Measurements from ENCODE around the gene CTNNBIP1.
A peak's percentile ranks its signal among the peaks of the same experiment; 100 is the strongest.

CTNNBIP1 gene

DNA sequence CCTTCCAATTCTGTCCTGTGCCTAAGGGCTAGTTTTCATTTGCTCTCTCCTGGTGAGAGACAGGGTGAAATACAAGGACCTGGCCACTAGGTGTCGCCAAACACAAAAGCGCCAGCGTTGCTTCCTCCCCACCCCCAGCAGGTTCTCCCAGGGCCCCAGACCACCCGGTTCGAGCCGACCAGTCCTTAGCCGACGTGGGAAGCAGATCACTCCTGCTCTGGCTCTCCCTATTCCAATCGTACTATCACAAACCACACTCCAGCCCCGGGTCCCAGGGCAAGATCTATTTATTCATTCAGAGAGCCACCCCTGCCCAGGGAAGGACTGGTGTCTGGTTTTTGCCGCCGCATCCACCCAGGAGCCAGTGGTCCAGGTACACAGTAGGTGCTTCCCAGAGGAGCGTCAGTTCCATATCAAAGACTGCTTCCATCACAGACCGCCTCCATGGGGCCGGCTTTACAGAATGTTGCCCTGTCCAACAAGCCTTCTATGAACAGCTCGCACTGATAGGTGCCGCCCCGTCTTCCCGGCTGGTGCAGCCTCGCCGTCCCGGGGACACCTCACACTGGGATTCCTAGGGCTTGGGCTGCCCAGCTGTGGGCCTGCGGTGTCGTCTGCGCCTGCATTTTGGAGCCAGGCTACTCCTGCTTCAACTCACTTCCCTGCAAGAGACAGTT, 35.0 kb downstream of the CTNNBIP1 start:
- peak; percentile 74 to 77 for DNase-seq

DNA sequence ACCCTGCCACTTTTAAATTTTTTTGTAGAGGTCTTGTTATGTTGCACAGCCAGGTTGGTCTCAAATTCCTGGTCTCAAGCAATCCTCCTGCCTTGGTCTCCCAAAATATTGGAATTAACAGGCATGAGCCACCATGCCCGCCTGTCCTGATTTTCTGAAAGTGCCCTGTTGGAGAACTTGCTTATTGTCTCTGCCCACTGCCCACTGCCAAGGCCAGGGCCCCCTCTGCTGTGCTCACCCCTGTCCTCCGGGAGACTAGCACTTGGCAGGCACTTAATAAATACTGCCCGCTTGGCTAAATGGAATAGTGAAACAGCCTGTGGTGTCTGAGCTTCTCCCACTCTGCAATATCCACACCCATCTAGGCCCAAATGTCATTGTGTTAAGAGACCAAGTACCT, 35.7 kb downstream of the CTNNBIP1 start:
- no peak for DNase-seq

DNA sequence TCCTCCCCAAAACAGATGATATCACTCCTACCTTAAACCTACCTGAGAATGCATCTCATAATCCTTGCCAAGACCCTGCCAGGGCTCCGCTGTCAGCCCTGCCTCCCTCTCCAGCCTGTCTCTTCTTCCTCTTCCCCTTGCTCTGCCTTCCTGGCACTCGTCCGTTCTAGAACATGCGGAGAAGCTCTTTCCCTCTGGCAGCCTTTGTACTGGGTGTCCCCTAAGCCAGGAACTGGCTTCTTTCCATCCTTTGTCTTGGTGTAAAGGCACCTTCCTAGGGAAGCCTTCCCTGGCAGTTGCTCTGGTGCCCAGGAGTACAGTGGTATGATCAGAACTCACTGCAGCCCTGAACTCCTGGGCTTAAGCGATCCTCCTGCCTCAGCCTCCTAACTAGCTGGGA, 36.1 kb downstream of the CTNNBIP1 start:
- no peak for DNase-seq

DNA sequence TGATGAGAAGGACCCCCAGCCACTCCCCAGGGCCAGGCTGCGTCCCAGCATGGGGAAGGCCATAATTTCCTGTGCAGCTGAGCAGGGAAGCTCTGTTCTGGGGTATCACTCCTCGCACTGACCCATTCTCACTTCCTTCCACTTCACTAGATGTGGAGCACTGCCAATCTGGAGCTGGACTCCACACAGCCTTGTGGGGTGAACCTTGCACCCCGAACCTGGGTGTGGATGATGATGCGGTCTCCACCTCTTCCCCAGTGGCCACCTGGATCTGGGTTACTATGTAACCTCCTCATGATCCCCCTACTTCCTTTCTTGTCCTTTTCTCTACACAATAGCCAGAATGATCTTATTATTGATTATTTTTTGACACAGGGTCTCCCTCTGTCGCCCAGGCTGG, 36.7 kb downstream of the CTNNBIP1 start:
- no peak for DNase-seq

DNA sequence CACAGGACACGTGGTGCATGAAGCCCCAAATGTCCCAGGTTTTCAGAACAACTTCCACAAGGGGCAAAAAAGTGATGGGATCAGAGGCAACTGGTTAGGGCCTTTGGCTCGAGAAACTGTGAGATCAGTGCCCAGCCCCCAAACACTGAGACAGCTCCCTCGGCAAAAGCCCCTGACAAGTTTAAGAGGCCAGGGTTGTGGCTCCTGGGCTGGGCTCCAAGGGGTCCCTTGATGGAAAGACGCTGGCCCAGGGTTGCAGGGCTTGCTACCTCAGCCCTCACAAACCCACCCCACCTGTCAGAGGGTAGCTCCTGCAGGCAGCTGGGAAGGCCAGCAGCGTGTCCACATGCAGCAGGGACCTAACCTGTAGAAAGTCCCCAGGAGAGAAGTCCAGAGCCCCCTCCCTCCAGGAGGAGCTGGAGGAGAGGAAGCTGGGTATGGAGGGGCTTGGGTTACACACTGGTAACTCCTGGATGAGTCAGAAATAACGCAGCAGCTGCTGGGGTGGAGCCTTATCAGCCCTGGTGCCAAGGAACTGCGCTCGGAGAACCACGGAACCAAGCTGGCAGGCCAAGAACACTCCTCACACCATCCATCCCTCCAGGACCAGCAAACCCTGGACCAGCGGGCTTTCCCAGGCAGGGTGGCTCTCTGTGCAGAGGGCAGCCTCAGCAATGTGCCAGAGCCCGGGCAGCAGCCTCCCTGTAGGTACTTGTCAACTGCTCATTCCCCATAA, 37.5 kb downstream of the CTNNBIP1 start:
- DNase-seq: no peak

DNA sequence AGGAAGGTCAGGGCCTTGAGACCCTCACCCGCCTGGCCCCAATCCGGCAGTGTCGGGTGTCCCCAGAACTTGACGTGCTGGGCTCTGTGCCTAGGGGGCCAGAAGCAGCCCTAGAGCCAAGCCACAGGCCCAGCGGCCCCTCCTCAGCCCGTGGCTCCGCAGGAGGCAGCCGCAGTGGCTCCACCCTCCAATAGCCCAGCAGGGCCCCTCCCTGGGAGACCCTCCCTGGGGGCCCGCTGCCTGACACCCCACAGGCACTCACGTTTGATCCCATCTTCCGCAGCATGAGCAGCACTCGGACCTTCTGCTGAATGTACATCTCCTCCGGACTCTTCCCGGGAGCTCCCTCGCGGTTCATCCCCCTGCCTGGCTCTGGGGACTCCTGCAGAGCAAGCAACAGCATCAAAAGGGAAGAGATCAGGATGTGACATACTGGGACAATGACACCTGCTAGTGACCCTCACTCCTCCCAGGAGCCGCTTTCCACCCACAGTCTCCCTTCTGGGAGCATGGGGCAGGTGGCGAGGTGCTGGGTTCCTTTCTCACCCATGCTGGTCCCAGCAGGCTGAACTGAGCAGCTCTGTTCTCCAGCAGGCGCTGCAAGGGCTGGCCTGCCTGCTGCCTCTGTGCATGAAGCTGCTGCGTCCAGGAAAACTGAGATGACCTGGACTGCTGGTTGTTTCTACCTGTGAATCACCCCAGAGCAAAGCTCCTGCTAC, 38.2 kb downstream of the CTNNBIP1 start:
- no peak for DNase-seq

DNA sequence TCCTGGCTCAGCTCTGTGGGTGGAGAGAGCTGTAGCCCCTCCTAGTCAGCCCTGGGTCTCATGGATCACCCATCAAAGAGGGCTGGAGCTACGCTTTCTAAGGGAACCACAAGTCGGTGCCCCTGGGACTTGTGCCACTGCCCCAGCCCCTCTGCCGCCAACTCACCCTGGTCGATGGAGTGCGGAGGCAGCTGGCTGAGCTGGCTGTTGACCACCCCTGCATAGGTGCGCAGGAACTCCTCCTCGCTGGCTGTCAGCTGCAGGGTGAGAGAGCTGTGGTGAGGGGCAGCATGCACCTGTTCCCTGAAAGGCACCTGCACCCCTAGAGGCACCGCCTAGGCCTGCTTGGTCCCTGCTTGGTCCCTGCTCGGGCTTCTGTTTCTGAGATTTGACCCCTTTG, 39.0 kb downstream of the CTNNBIP1 start:
- no peak for DNase-seq

DNA sequence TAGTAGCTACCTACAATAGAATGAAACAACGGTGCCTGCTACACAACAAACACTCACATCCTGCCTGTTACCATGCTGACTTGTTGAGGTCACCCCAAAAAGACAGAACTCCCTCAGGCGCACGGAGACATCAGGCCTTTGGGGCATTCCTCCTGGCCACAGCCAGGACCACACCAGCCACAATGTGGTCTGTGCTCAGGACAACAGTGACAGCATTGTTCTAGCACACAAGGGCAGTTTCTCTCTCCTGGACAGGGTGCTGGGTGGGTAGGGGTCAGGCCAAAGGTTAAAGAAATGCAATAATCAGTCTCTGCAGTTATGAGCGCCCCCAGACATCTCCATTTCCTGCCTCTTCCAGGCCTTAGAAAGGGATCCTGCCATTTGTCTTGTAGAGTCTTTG, 39.5 kb downstream of the CTNNBIP1 start:
- no peak for DNase-seq

DNA sequence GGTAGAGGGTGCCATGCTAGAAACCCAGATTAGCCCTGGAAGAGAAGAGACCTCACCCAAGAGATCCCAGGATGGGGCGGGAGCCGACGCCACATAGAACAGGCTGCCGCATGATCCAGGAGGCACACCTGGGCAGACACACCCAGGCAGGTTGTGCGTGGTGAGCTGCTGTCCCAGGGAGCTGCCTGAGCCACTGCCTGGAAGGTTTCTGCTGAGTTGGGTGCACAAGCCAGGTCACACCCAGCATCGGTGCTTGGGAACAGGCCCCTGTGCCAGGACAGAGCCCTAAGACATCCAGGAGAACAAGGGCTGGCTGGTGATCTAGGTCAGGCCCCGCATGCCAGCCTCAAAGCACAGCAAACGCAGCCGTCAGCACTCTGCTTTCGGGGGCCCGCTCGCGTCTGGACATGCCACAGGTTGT, 40.2 kb downstream of the CTNNBIP1 start:
- DNase-seq: no peak

DNA sequence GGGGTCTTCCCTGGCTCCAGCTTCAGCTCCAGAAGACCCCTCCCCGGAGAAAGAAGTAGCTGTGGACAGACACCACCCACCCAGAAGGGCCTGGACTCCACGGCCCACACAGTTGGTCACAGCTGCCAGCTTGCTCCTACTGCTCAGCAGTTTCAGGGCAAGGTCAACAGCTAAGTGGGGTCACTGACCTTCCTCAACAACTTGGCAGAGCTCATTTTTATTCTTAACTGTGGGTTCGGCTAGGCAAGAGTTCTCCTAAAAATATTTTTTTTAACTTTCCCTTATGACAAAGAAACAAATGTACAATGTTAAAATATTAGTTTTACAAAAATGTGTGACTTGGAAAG, 41.9 kb downstream of the CTNNBIP1 start:
- DNase-seq: no peak

DNA sequence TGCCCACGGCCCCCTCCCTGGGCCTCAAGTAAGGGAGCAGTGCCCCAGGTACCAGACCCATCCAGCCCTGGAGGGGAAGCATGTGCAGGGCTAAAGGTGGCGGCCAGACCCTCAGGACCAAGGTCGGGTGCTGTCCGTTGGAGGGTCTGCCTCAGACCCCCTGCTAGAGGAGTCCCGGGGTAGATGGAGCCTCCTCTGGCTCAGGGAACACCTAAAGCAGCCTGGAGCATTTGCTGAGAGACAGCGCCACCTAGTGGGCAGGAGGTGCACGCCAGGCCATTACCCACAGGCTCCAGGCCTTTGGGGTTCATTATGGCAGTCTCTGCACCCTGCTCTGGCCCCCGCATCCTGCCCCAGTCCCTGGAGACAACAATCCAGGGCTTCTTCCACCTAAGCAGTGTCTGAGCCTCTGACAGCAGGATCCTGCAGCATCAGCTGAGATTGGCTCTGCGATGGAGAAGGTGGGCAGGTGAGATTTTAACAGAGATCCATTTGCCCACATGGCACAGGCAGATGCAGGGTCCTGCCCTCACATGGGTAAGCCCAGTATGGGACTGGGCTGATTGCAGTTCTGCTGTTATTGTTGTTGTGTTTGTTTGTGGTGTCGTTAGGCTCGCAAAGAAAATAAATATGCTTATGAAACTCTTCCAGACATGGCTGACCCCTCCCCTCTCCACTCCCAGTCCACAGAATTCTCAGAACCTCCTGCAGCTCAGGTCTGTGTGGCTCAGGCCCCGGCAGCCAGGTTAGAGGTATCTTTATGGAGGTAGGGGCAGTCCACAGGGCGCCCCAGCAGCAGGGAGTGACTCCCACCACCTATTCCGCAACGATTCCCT, 42.4 kb downstream of the CTNNBIP1 start:
- peak; percentile 90 to 92 for DNase-seq

DNA sequence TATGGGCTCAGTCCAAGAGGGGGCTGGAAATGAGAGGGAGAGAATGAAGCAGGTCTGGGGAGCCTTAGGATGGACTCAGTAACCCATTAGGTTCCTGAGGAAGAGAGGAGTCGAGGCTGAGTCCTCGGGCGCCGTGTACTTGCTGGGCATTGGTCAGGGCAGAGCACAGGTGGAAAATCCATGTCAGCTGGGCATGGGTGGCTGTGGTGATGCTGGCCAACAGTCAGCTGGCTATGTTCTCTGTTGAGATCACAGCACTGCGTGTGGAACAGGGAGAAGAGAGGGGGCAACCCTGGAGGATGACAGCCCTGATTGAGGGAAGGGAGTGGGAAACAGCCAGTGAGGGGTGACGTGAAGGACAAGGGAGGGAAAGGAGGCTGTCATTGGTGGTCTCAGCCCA, 43.2 kb downstream of the CTNNBIP1 start:
- DNase-seq: no peak

DNA sequence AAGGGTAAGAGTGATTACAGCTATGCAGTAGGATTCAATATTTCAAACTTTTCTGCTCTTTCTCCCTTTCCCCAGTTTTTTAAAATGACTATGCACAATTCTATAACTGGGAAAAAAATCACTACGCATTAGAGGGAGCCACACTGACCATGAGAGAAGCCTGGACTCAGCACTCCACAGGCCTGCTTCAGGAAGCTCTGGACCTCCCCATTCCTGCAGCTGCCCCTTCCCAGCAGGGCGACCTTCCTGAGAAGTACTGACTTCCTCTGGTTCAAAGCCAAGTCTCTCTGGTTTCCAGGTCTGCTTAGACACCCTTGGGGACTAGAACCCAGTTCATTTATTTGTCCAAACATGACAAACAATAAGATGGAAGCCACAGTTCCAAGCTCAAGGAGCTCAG, 44.3 kb downstream of the CTNNBIP1 start:
- no peak for DNase-seq

DNA sequence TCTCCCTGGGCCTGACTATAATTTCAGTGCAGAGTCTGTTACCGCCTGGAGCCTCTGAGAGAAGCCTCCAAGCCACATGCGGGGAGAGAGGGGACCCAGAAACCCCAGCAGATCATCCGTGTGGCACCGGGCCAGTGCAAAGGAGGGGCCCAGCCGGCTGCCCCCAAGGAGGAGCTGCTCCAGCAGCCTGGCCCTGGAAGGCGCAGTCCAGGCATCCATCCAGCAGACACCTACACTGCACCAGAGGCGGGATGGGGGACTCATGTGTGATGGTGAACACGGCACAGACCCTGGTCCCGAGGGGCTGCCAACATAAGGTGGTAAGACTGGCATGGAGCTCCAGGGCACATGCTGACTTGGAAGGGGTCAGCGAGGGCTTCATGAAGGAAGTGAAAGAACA, 46.7 kb downstream of the CTNNBIP1 start:
- no peak for DNase-seq

DNA sequence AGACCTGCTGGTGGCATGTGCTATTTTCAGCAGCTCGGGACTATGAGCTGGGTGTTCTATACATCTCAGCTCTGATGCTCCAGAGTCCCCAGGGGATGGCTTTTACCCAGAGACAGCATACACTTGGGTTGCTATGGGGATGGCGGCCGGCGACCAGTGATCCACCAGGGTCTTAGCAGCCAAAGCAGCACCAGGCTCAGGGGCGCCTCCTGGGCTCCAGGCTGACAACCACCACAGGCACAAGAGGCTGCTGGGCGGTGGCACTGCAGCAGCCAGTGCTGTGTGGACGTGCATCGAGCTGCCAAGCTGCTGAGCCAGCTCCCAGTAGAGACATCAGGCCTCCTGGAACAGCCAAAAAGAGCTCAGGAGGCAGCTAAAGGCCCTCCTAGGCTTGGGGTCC, 48.7 kb downstream of the CTNNBIP1 start:
- no peak for DNase-seq

DNA sequence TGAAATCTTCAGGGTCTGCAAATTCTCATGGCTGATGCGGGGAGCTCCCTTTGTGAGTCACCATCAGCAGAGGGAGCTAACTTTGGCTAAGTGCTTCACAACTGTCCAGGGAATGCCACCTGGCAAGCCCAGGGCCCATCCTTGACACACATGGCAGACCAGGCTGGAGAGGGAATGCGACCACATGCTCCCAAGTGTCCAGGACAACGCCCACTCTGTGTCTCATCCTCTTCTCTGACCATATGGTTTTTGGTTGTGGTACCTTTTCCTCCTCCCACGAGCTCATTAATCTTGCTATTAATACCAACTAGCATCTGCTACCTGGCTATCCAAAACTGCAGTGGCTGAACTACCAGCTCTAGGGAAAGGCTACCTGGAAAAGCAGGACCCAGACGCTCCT, 49.2 kb downstream of the CTNNBIP1 start:
- no peak for DNase-seq

DNA sequence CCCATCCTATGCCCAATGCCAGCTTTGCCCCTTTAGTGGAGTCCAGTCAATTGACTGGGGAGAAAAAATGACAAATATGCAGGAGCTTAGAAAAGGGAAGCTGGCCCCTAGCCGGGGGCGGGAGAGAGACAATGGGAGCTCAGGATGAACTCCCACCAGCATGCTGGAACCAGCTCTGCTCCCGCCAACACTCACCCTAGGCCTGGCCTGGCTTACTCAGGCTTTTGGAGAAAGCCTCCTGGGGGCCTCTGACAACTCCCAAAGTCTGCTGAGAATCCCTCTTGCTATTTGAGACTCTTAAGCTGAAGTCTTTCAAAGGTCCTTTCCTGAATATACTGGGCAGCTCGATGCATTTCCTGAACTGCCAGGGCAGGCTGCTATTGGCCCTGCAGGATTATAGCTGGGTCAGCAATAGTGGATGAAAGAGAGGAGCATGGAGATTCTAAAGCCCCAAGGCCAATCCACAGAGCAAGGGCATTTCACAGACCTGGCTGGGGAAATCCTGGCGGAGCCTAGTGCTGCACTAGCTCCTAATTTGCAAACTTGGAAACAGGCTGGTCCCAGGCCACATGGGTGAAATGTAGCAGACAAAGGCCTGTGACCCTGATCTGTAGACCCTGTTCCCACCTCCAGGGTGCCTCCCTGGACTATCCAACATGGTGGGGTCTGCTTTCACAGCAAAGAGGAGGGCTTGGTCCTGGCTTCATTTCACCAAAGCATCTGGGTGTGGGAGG, 50.6 kb downstream of the CTNNBIP1 start:
- DNase-seq: no peak

DNA sequence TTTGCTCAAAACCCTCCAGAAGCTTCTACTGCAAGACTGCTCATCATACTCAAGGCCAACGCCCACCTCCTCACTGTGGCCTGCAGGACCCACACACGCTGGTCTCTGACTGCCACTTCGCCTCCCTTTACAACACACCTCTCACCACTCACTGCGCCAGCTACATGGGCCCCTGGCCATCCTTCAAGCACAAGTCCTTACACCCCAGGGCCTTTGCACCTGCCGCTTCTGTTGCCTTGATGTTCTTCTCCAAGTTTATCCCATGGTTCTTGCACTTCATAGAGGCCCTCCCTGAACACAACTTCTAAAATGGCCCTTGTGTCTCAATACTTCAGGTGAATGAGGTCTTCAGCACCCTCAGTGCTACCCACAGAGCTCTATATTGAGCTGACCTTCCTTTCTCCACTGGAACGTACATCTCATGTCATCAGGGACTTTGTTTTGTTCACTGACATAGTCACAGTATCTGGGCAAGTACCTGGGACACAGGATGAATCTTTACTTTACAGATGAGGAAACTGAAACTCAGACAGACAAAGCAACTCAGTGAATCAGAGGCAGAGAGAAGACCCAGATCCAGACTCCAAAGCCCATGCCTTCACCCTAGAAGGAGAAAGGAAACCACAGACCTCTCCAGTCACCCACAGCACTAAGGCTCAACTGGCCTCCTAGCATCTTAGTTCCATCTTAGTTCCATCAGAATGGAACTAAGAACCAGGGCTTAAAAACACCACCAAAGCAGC, 51.6 kb downstream of the CTNNBIP1 start:
- DNase-seq: no peak

DNA sequence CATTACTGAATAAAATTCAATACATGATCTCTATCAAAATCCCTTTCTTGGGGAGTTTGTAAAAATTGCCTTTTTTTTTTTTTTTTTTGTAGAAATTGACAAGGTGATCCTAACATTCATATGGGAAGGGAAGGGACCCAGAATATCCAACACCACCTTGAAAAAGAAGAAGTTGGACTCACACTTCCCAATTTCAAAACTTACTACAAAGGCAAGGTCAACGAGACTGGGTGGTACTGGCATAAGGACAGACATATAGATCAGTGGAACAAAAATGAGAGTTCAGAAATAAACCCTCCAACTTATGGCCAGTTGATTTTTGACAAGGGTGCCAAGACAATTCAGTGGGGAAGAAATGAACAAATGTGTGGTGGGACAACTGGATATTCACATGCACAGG, 54.9 kb downstream of the CTNNBIP1 start:
- DNase-seq: no peak

DNA sequence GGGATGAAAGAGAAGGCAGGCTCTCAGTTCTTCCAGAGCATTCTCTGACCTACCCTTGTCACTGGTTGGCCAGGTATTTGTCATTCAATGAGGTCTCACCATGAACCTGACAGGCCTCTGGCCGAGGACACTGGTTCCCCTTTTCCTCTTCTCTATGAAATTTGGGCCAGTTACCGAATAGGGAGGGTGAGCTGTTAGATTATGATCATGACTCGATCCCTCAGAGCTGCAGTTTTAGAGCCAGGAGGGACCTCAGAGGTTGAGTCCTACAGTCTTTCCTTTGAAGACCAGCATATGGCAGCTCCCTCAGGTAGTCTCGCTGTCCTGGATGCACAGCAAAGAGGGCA, 56.8 kb downstream of the CTNNBIP1 start:
- DNase-seq: no peak

DNA sequence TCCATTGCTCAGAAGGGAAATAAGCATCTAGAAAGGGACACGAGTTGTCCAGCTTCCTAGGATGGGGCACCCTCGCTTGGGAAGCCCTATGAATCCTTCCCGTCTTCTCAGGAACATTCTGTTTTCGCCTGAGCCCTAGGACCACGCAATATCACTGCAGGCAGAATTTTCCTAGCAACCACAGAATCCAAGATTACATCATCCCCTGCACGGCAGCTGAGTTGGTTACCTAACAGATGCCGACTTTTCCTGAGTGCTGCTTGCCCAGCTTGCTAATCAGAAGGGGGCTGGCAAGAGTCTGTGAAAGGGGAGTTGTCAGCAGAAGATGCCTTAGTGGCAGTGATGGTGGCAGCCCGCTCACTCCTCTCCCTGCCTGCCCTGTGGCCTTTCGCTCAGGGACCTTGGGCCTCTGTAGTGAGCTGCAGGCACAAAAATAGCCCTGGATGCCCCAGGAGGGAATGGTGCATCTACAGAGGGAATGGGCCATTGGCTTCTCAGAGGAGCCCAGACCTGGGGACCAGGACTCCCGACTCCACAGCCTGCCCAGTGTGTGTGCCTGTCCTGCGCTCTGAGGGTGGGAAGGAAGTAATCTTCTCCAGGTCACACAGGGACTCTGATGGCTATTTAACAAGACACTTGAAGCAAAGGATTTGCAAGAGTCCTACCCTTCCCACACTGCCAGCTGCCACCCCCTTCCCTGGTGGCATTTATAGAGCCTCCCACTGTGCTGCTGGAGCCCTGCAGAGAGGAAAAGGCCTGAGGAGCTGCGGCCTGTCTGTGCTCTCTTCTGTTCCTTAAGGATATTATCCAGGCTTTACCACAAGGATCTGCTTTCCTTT, 57.4 kb downstream of the CTNNBIP1 start:
- DNase-seq: no peak

Measured in stimulated activated CD4-positive, alpha-beta T cell treated with anti-CD3 and anti-CD28 coated beads, Interleukin-2, amount 100 ng/mL, for 48 hours (primary cell).